Measurements from ENCODE around the gene SOX14. TPM values are rescaled to one million over a fixed set of nuclear protein-coding genes. Genes with fewer than 3 reads are reported as not detected.

SOX14 gene
- total RNA-seq, 1 donor from 2014 or later: 0.37 TPM

GRCh38 chr3:137768361-137769321 lies 4.5 kb downstream of the SOX14 start:
- peaks cover 42% of the 10 kb centered on the region for H3K4me1 Mint-ChIP-seq
- peaks cover 100% of the 10 kb centered on the region for H3K27me3 Mint-ChIP-seq (ENCODE audit: low read depth)
- TF ChIP-seq CTCF (conservative IDR thresholded peaks at IDR 0.05): no peak
- peak overlapping the region; percentile 75 for H3K4me3 Mint-ChIP-seq
- H3K9me3 Mint-ChIP-seq: no peaks in the 10 kb centered on the region
- H3K27ac Mint-ChIP-seq (ENCODE audit: unreplicated experiment): no peak overlapping the region
- peak; percentile 19 for DNase-seq (ENCODE audit: low read depth, low spot score)
- no peaks in the 10 kb centered on the region for H3K36me3 Mint-ChIP-seq (ENCODE audit: low read depth)

GRCh38 chr3:137769322-137770065 lies 5.4 kb downstream of the SOX14 start:
- Mint-ChIP-seq H3K27me3 (ENCODE audit: low read depth) (peaks cover 100% of the 10 kb centered on the region), H3K36me3 (ENCODE audit: low read depth) (no peaks in the 10 kb centered on the region), H3K9me3 (no peaks in the 10 kb centered on the region), H3K27ac (ENCODE audit: unreplicated experiment) (no peak overlapping the region), H3K4me1 (peaks cover 38% of the 10 kb centered on the region), H3K4me3 (peak overlapping the region; percentile 19)
- TF ChIP-seq CTCF (conservative IDR thresholded peaks at IDR 0.05): no peak
- no peak for DNase-seq (ENCODE audit: low read depth, low spot score)

GRCh38 chr3:137770066-137770834 lies 6.1 kb downstream of the SOX14 start:
- Mint-ChIP-seq H3K27ac (ENCODE audit: unreplicated experiment) (no peak overlapping the region), H3K4me3 (peak overlapping the region; percentile 56), H3K27me3 (ENCODE audit: low read depth) (peaks cover 100% of the 10 kb centered on the region), H3K9me3 (no peaks in the 10 kb centered on the region), H3K4me1 (peaks cover 38% of the 10 kb centered on the region), H3K36me3 (ENCODE audit: low read depth) (no peaks in the 10 kb centered on the region)
- TF ChIP-seq CTCF (conservative IDR thresholded peaks at IDR 0.05): no peak
- peak; percentile 8 for DNase-seq (ENCODE audit: low read depth, low spot score)

GRCh38 chr3:137770835-137771399 lies 6.8 kb downstream of the SOX14 start:
- Mint-ChIP-seq H3K27ac (ENCODE audit: unreplicated experiment) (no peak overlapping the region), H3K27me3 (ENCODE audit: low read depth) (peaks cover 100% of the 10 kb centered on the region), H3K4me3 (peak overlapping the region; percentile 56), H3K4me1 (peaks cover 33% of the 10 kb centered on the region), H3K36me3 (ENCODE audit: low read depth) (no peaks in the 10 kb centered on the region), H3K9me3 (no peaks in the 10 kb centered on the region)
- peak; percentile 12 for DNase-seq (ENCODE audit: low read depth, low spot score)
- no peak for TF ChIP-seq CTCF (conservative IDR thresholded peaks at IDR 0.05)

Measured in neural crest cell (in vitro differentiated cells).